SJSA1 (cell line): ENCODE results near the gene RERE. TPM values are rescaled to one million over a fixed set of nuclear protein-coding genes. Genes with fewer than 3 reads are reported as not detected.
"Not testable (repeated sequence)": the region's sequence is repeated elsewhere in the genome, so short reads cannot be mapped to it uniquely, and the experiment has no call there.

ENCODE experiments used
- DNase-seq, 2 experiments: peaks; one replicate each; pipeline ENCODE4 v3.0.0-alpha.2; 2015 to 2020; ENCODE audit warnings: low spot score in 2 of 2, low read depth in 1 of 2
- H3K27ac ChIP-seq: fragments of 250-450 bp; sonication (Bioruptor Pico); 2 replicates; pipeline ENCODE4 v1.5.1; 2020; ENCODE audit warnings: mild to moderate bottlenecking, moderate library complexity
- H3K27me3 ChIP-seq: fragments of 250-450 bp; sonication (Bioruptor Pico); replicated peaks from 2 replicates; pipeline ENCODE4 v1.5.1; 2020; ENCODE audit warnings: mild to moderate bottlenecking, moderate library complexity
- H3K36me3 ChIP-seq: fragments of 250-450 bp; sonication (Bioruptor Pico); 2 replicates; pipeline ENCODE4 v1.5.1; 2020; ENCODE audit warnings: mild to moderate bottlenecking
- H3K4me1 ChIP-seq: fragments of 250-450 bp; sonication (Bioruptor Pico); replicated peaks from 2 replicates; pipeline ENCODE4 v1.6.1; 2021; ENCODE audit warnings: mild to moderate bottlenecking
- H3K4me3 ChIP-seq: fragments of 250-450 bp; sonication (Bioruptor Pico); 2 replicates; pipeline ENCODE4 v1.5.1; 2020; ENCODE audit warnings: mild to moderate bottlenecking
- H3K9me3 ChIP-seq: fragments of 250-450 bp; sonication (Bioruptor Pico); replicated peaks from 2 replicates; pipeline ENCODE4 v1.5.1; 2020; ENCODE audit warnings: mild to moderate bottlenecking
- total RNA-seq: library from RNA; depleted of rRNA; stranded (reverse); fragments of >200 nt; shearing (Covaris generic); gene quantifications from 2 replicates; pipeline ENCODE4 v1.2.3, GENCODE V29; 2014

Gene RERE
- total RNA-seq, 1 experiment from 2014 or later, result 15.7 TPM

DNA sequence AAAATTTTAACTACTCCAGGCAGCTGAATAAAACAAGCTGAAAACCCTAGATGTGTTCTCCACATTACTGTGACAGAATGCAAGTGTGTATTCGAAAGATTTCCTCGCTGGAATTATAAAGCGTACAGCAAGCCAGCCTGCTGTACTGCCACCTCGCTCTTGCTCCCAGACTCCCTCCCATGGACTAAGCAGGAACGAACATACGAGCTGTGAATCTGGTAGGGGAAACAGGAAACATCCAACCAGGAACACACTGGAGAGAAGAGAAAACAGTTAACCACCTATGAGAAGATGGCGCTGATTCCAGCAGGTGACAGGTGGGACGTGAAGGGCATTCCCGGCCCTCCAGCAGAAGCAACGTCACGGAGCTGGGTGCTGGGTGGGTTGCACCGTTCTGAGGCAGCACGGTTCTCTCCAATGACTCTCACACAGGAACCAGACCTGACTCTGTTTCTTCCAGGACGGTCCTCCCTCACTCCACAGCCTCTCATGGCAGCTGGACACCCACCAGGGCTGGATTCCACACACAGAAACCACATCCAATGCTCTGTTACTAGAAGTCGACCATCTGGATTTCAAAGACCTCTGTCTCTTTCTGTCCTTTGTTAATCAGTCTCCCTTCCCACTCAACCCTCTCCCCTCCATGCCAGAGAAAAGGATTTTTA is 219.2 kb downstream of the RERE start:
- Histone ChIP-seq H3K36me3 (no peaks in the 10 kb centered on the region), H3K4me3 (no peak overlapping the region), H3K27me3 (no peaks in the 10 kb centered on the region), H3K4me1 (peaks cover 21% of the 10 kb centered on the region), H3K9me3 (no peaks in the 10 kb centered on the region), H3K27ac (no peak overlapping the region)
- peak in 1 of 2 experiments; percentile 36 for DNase-seq

DNA sequence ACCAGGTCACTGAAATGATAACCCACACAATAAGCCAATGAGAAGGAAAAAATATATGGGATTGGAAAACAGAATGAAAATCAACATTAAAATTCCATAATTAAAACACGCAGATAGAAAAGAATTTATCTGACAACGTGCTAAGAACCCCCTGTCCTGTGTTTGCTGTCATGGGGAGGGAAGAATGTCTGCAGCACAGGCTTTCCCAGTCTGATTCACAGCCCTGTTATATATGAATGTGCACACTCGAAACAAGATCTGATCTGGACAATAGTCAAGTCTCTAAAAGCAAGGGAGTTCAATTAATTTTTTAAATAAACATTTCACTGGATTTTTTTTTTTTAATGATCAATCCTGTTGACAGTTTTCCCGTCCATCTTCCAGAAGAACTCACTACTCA is 220.0 kb downstream of the RERE start:
- no peaks in the 10 kb centered on the region for H3K36me3 ChIP-seq
- peaks cover 19% of the 10 kb centered on the region for H3K4me1 ChIP-seq
- peak in 1 of 2 experiments; percentile 7 for DNase-seq
- no peak overlapping the region for H3K27ac ChIP-seq
- no peaks in the 10 kb centered on the region for H3K9me3 ChIP-seq
- no peaks in the 10 kb centered on the region for H3K27me3 ChIP-seq
- no peak overlapping the region for H3K4me3 ChIP-seq

DNA sequence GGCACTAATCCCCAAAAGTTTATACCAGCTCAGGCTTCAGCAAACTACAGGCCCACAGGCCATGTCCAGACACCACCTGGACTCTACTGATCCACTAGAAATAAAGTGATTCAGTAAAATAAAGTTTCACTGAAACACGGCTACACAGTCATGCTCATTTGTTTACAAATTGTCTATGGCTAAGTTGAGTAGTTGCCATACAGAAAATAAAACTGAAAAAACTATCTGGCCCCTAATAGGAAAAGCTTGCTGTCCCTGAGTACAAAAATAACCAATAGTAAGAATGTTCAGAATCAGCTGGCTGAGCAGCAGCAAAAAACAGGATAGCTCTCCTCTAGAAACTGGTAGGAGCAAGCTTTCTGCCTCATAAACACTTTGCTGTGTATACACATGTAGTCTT is 221.5 kb downstream of the RERE start:
- Histone ChIP-seq H3K9me3 (no peaks in the 10 kb centered on the region), H3K27me3 (no peaks in the 10 kb centered on the region), H3K27ac (no peak overlapping the region), H3K36me3 (no peaks in the 10 kb centered on the region), H3K4me3 (no peak overlapping the region), H3K4me1 (peaks cover 19% of the 10 kb centered on the region)
- peak in 1 of 2 experiments; percentile 14 for DNase-seq

GRCh38 chr1:8595332-8595731 is 222.1 kb downstream of the RERE start:
- Histone ChIP-seq H3K9me3 (no peaks in the 10 kb centered on the region), H3K4me1 (peaks cover 19% of the 10 kb centered on the region), H3K27me3 (no peaks in the 10 kb centered on the region), H3K4me3 (no peak overlapping the region), H3K36me3 (no peaks in the 10 kb centered on the region), H3K27ac (no peak overlapping the region)
- no peak for DNase-seq

- H3K9me3 ChIP-seq, H3K27me3 ChIP-seq, DNase-seq, H3K27ac ChIP-seq, H3K36me3 ChIP-seq, H3K4me3 ChIP-seq: not testable (repeated sequence)
- peaks cover 17% of the 10 kb centered on the region for H3K4me1 ChIP-seq
Observed at GRCh38 chr1:8593292-8593691, 224.1 kb downstream of the RERE start.

DNA sequence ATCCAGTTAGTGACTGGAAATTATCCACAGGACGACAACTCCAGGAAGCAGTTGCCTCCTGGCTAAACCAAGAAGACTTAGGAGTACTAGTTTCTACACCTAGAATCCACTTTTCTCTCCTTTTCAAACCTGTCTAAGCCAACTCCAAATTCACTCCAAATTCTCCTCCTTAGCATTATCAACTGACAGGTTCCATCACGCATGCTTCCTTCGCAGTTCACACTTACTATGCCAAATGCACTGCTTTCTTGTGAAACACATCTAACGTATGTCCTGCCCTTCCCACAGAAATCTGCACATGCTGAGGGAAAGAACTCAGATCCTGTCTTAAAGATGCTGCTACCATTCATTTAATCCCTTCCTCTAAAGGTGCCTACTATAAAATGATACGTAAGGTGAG is 225.9 kb downstream of the RERE start:
- Histone ChIP-seq H3K4me1 (peaks cover 9% of the 10 kb centered on the region), H3K4me3 (no peak overlapping the region), H3K9me3 (no peaks in the 10 kb centered on the region), H3K27ac (no peak overlapping the region), H3K27me3 (no peaks in the 10 kb centered on the region), H3K36me3 (no peaks in the 10 kb centered on the region)
- no peak for DNase-seq

DNA sequence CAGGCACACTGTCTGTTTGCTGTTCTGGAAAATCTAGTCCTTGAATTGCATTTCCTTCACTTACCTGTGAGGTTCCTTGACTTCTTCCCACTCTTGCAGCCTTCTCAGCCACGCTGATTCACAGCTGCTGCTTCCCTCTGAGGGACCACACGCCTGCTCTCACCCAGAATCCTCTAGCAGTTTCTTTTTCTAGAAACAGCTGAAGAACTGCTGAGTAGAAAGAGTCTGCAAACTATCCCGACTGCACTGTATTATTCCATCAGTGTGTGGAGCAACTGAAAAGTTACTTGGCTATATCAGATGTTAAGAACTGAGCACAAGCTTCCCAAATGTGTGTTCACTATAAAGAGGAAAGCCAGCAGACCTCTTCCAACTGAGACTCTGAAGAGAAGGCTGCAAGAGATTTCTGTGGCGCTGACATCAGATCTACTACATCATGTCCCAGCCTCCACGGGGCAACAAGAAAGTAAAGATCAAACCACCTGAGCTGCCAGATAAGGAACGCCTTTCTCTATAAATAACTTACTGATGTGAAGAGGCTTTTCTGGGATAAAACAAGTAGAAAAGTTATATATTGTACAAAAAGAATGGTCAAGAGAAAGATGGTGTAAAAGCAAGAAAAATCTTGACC is 226.6 kb downstream of the RERE start:
- peaks cover 4% of the 10 kb centered on the region for H3K4me1 ChIP-seq
- no peak for DNase-seq
- no peaks in the 10 kb centered on the region for H3K36me3 ChIP-seq
- no peak overlapping the region for H3K4me3 ChIP-seq
- H3K9me3 ChIP-seq, result no peaks in the 10 kb centered on the region
- H3K27me3 ChIP-seq, result no peaks in the 10 kb centered on the region
- no peak overlapping the region for H3K27ac ChIP-seq

GRCh38 chr1:8589571-8589970 is 227.9 kb downstream of the RERE start:
- Histone ChIP-seq H3K4me3 (no peak overlapping the region), H3K4me1 (no peaks in the 10 kb centered on the region), H3K27ac (no peak overlapping the region), H3K9me3 (no peaks in the 10 kb centered on the region), H3K36me3 (no peaks in the 10 kb centered on the region), H3K27me3 (no peaks in the 10 kb centered on the region)
- no peak for DNase-seq

DNA sequence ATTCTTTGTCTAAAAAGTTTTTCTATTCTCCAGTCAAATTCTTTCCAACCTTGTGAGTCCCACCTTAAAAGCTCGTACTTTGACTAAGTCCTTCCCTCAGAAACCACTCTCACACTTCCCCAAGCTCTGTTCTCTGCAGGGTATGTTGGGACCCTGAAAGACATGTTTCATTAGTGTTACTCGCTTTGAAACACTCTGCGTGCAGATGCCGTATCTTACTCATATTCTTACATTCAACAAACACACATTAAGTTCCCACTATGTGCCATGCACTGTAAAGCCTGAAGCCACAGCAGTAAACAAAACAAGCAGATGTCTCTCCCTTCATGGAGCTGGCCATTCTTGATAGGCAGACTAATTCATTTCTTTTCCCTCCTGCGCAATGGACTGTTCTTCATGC is 229.7 kb downstream of the RERE start:
- no peaks in the 10 kb centered on the region for H3K36me3 ChIP-seq
- H3K9me3 ChIP-seq, result no peaks in the 10 kb centered on the region
- no peaks in the 10 kb centered on the region for H3K27me3 ChIP-seq
- H3K4me1 ChIP-seq, result peaks cover 2% of the 10 kb centered on the region; the same call in 1 of the 2 replicates
- H3K4me3 ChIP-seq, result no peak overlapping the region
- no peak for DNase-seq
- H3K27ac ChIP-seq, result no peak overlapping the region

- Histone ChIP-seq H3K27me3 (no peaks in the 10 kb centered on the region), H3K4me1 (peaks cover 4% of the 10 kb centered on the region; the same call in 1 of the 2 replicates), H3K36me3 (no peaks in the 10 kb centered on the region), H3K4me3 (no peak overlapping the region), H3K27ac (no peak overlapping the region), H3K9me3 (no peaks in the 10 kb centered on the region)
- no peak for DNase-seq
Observed at GRCh38 chr1:8586438-8586837, 231.0 kb downstream of the RERE start.

- Histone ChIP-seq H3K9me3 (no peaks in the 10 kb centered on the region), H3K4me1 (peaks cover 4% of the 10 kb centered on the region; the same call in 1 of the 2 replicates), H3K4me3 (no peak overlapping the region), H3K27ac (no peak overlapping the region), H3K27me3 (0 out of 2 replicates have a peak, but pooled peaks cover 3% of the 10 kb centered on the region), H3K36me3 (no peaks in the 10 kb centered on the region)
- DNase-seq, result no peak
Observed at GRCh38 chr1:8584316-8584715, 233.1 kb downstream of the RERE start.

GRCh38 chr1:8583031-8583430 is 234.4 kb downstream of the RERE start:
- no peak overlapping the region for H3K27ac ChIP-seq
- H3K27me3 ChIP-seq, result 0 out of 2 replicates have a peak, but pooled peaks cover 3% of the 10 kb centered on the region
- no peak overlapping the region for H3K4me3 ChIP-seq
- DNase-seq, result no peak
- peaks cover 4% of the 10 kb centered on the region; the same call in 1 of the 2 replicates for H3K4me1 ChIP-seq
- no peaks in the 10 kb centered on the region for H3K36me3 ChIP-seq
- no peaks in the 10 kb centered on the region for H3K9me3 ChIP-seq

DNA sequence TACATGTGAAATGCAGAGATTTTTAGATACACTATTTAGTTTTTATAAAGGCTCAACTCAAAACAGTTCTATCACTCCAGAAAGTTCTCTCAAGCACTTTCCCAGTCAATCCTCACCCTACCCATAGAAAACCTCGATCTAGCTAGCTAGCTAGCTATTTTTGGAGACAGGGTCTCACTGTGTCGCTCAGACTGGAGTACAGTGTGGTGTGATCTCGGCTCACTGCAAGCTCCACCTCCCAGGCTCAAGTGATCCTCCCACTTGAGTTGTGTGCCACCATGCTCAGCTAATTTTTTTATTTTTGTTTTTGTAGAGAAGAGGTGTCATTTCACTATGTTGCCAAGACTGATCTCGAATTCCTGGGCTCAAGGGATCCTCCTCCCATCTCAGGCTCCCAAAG is 236.9 kb downstream of the RERE start:
- Histone ChIP-seq H3K36me3 (no peaks in the 10 kb centered on the region), H3K4me3 (no peak overlapping the region), H3K9me3 (no peaks in the 10 kb centered on the region), H3K27me3 (0 out of 2 replicates have a peak, but pooled peaks cover 3% of the 10 kb centered on the region), H3K27ac (no peak overlapping the region), H3K4me1 (peaks cover 4% of the 10 kb centered on the region; the same call in 1 of the 2 replicates)
- DNase-seq, result no peak

- H3K9me3 ChIP-seq, result no peaks in the 10 kb centered on the region
- 0 out of 2 replicates have a peak, but pooled peaks cover 3% of the 10 kb centered on the region for H3K27me3 ChIP-seq
- H3K4me3 ChIP-seq, result no peak overlapping the region
- peaks cover 4% of the 10 kb centered on the region; the same call in 1 of the 2 replicates for H3K4me1 ChIP-seq
- H3K27ac ChIP-seq, result no peak overlapping the region
- no peaks in the 10 kb centered on the region for H3K36me3 ChIP-seq
- no peak for DNase-seq
Observed at GRCh38 chr1:8578936-8579335, 238.5 kb downstream of the RERE start.
